Measurements from ENCODE around the gene XAGE1B.
"Not testable (repeated sequence)": the region's sequence is repeated elsewhere in the genome, so short reads cannot be mapped to it uniquely, and the experiment has no call there.

The XAGE1B gene, protein sequence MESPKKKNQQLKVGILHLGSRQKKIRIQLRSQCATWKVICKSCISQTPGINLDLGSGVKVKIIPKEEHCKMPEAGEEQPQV

DNA sequence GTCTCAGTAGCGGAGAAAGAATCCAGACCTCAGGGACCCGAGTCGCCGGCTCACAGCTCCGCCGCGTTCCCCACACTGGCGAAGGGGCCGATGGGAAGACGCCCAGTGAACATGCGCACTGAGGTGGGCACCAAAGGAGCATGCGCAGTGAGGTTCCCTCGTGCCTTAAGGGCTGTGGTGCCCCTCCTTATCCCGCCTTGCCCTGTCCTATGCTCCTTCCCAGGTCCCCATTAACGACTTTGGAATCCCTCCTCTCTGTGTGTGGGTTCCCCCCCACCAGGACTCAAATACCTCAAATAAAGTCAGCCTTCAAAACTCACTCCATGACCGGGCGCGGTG lies at the start of gene XAGE1B:
TSS of gene XAGE1B (minus strand) at position 77 of the 339 bp plus-strand sequence. CDS start 1,536 bp downstream, outside the sequence.
- DNase-seq, result not testable (repeated sequence)

DNA sequence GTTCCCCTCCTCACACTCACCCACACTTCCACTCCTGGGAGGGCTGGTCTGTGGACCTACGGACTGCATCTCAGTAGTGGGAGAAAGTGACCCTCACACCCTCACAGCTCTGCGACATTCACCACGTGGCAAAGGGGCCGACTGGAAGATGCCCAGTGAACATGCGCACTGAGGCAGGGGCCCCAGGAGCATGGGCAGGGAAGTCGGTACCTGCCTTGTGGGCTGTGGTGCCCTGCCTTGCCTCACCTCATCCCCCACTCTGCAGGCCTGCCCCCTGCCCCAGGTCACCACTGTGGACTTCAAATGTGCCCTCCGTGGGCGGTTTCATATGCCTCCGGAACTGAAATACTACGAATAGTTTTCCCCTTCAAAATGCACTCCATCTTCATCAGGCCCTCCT lies 46.2 kb upstream of the XAGE1B start:
- no peak for DNase-seq

DNA sequence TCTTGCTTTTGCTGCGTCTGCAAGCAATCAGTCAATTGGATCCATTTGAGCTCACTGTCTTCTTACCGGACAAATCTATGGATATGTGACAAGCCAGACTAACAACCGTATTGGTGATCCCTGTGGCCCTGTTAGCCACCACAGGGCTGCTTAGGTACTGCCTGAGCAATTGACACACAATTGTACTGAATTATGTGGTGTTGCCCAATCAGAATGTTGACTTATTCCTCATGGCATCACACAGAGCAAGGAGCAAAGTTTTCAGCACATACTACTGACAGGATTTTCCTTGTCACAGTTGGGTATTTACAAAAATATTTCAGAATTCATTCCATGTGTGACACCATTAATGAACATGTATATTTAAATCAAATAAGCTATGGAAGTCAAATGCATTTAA lies 41.3 kb upstream of the XAGE1B start:
- DNase-seq, result no peak

DNA sequence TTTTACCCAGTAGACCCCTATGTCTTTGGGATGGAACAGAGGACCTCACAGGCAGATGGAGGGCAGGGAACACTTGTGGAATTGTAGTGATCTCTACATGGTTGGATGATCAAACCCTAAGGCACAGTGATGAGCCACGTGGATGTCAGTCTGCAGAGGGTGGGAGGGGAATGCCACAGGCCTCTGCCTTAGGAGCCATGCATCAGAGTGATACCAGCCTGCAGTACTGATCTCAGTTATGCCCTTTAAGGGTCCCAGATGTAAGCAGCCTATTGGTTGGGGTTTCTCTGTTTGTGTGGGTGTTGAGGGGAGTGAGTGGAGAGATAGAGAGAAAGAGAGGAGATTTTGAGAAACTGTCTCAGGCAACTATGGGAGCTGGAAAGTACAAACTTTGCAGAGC lies 39.9 kb upstream of the XAGE1B start:
- DNase-seq, result no peak

DNA sequence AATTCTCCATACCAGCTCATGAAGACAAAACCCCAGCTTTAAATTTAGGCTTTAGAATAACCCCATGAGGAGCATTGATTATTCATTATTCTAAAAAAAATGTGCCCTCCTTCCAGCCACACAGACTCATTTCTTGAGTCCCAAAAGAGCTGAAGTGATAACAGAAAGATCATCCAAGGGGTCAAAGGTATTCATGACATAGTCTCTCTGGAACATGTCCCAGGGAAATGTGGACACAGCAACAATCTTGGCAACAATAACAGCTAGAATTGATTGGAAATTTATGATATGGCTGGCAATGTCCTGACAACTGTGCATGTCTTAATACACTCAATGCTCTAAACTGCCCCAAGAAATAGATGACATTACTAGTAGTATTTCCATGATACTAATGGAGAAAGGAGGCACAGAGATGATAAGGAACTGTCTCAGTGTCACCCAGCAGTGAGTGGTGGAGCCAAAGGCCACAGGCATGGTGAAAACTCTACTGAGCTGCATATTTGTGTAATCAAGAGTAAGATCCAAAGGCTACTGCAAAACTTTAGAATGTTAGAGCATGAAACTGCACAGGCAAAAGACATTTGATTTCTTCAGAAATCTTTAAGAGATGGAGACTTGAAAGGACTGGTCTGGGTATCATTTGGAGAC lies 37.3 kb upstream of the XAGE1B start:
- no peak for DNase-seq

DNA sequence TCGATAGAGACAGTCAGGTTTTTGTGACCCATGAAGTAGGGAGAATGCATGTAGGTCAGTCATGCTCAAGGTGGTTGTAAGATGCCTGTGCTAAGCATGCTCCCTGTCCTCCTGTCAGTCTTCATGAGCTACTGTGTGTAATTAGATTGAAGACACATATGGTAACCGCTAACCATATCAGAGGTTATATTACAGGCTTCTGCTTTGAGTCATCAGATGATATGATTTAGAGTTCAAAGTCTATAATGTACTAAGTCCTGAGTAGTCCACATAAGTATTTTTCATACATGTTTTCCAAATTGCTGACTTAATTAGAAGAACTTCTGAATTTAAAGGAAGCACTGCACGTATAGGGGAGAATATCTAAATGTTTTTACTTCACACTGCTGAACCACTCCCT lies 31.9 kb upstream of the XAGE1B start:
- DNase-seq, result not testable (repeated sequence)

DNA sequence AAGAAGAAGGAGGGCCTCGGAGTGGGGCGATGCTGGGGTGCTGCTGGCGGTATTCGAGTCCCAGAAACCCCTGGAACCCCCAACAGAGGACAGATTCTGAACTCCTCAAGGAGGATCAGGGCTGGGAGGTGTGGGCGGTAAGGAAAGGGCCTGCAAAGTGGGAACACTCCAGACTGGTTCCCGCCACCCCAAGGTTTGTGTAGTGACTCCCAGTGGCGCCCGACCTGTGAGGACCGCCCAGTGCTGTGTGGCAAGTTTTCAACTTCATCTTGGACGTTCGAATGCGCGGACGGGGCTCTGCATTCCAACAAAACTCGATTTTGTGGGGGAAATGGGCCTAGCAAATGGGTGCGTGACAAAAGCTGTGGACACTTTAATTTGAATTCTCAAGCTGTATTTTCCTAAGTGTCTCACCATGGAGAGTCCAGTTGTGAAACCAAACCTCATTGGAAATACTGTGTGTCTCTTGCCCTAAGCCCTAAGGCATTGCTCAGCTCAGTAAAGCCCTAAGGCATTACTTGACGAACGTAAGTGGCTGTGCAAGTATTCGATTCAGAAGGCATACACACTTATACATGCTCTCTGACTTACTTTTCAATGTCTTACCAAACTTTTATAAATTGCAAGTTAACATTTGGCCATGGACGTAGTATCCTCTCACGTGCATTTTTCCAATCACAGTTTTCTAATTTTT lies 27.4 kb upstream of the XAGE1B start:
- DNase-seq, result no peak

DNA sequence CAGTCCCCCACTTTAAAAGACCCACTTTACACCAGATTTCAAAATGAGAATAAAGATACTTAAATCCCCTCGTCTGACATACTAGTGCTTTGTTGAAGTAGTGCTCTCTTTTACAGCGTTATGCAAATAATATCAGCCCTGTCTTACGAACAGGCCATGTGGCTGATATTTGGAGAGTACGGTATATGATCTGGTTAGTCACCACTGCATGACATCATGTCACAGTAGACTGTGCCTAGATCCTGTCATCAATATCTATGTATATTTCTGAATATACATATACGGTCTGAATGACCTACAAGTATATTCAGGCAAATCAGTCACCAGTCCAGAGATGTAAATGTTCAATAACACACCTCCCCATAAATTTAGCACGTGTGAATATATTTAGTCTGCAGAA lies 25.4 kb upstream of the XAGE1B start:
- DNase-seq, result no peak

DNA sequence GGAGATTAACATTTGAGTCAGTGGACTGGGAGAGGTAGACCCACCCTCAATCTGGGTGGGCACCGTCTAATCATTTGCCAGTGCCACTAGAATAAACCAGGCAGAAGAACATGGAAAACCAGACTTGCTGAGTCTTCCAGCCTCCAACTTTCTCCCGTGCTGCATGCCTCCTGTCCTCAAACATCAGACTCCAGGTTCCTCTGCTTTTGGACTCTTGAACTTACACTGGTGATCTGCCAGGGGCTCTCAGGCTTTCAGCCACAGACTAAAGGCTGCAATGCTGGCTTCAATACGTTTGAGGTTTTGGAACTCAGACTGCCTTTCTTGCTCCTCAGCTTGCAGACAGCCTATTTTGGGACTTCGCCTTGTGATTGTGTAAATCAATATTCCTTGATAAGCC lies 24.2 kb upstream of the XAGE1B start:
- DNase-seq, result not testable (repeated sequence)

DNA sequence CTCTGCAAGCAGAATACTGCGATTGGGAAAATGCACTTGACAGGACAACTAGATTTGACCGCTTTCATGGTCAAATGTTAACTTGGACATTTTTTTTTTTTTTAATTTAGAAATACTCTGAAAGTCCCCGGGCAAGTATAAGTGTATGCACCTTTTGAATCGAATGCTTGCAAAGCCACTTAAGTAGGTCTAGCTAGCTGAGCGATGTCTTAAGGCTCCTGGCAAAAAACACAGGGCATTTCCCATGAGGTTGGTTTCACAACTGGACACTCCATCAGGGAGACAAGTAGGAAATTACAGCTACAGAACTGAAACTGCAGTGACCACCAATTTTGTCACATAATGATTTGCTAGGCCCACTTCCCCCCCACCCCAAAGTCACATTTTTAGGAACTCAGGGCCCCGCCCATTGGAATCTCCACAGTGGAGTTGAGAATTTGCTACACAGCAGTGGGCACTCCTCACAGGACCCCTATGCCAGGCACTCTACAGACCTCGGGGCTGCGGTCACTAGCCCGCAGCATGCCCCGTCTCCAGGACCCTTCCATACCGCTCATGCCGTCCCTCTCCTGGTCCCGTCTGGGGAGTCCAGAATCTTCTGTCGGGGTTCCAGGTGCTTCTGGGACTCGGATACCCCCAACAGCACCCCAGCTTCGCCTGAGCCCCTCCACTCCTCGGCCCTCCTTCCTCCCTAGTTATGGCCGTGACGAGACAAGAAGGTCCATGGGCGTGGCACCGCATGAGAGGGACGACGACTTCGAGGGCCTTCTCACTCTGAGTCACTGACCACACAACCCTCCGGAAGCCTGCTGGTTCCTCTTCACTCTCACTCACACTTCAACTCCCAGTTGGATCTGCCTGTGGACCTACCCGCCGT lies 515 bp downstream of the XAGE1B start:
- DNase-seq, result not testable (repeated sequence)

DNA sequence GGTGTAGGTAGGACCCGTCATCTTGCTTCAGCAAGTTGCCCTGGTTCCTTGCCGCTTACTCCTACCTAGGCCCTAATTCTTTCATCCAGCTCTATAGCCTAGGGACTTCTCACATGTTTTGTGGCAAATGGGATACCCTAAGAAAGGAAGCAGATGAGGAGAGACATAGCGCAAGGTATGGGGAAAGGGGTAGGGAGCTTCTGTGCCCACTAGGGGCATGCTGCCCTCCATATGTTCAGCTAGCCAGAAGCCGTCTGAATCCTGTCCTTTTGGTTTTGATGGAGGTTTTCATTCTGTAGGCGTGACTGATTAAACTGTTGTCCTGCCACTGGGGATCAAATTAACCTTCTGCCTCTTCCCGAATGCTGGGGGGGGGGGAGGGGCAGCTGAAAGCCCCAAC lies 5.7 kb downstream of the XAGE1B start:
- DNase-seq, result not testable (repeated sequence)

DNA sequence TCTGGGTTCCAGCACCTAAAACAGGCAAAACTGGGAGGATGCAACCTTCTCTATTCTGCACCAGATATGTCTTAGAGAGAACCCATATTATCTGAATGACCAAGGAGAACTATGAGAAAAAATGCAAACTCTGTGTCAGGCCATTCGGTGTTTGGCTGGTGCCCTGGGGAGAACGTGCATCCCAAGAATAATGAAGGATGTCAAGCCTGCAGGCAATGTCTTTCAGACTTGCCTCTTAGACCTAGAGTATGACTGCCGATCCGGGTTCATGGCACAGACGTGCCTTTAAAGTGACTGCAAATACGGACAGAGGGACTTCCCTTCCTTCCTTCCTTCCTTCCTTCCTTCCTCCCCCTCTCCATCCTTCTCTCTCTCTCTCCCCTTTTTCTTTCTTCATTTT lies 6.9 kb downstream of the XAGE1B start:
- no peak for DNase-seq

DNA sequence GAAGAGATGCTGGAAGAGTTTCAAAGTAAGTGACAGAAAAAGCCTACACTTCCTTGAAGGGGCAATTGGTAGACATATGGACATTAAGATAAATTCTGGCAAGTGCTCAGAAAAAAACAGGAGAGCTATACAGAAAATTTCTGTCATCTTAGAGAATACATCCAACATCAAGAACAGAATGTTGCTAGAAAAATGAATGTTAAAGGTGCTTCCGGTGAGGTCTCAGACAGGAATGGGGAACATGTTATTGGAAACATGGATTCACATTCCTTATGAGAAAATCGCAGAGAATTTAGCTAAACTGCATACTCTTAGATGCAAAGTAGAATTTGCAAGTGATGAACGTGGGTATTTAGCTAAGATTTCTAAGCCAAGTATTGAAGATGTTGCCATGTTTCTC lies 9.5 kb downstream of the XAGE1B start:
- no peak for DNase-seq

DNA sequence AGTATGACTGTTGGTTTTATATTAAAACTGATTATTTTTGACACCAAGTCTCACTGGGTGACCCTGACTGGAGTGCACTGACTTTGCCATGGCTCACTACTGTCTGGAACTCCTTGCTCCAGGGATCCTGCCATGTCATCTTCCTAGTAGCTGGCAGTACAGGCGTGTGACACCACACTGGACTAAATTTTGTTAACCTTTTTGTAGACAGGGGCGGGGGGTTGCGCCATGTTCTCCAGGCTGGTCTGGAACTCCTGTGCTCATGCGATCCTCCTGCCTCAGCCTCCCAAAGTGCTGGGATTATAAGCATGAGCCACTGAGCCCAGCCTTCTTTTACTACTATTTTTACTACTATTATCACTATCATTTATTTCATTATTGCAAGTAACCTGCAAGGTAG lies 12.3 kb downstream of the XAGE1B start:
- DNase-seq, result no peak

DNA sequence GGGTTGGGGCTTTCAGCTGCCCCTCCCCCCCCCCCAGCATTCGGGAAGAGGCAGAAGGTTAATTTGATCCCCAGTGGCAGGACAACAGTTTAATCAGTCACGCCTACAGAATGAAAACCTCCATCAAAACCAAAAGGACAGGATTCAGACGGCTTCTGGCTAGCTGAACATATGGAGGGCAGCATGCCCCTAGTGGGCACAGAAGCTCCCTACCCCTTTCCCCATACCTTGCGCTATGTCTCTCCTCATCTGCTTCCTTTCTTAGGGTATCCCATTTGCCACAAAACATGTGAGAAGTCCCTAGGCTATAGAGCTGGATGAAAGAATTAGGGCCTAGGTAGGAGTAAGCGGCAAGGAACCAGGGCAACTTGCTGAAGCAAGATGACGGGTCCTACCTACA lies 15.5 kb downstream of the XAGE1B start:
- DNase-seq, result not testable (repeated sequence)

DNA sequence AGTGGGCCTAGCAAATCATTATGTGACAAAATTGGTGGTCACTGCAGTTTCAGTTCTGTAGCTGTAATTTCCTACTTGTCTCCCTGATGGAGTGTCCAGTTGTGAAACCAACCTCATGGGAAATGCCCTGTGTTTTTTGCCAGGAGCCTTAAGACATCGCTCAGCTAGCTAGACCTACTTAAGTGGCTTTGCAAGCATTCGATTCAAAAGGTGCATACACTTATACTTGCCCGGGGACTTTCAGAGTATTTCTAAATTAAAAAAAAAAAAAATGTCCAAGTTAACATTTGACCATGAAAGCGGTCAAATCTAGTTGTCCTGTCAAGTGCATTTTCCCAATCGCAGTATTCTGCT lies 20.5 kb downstream of the XAGE1B start:
- not testable (repeated sequence) for DNase-seq

DNA sequence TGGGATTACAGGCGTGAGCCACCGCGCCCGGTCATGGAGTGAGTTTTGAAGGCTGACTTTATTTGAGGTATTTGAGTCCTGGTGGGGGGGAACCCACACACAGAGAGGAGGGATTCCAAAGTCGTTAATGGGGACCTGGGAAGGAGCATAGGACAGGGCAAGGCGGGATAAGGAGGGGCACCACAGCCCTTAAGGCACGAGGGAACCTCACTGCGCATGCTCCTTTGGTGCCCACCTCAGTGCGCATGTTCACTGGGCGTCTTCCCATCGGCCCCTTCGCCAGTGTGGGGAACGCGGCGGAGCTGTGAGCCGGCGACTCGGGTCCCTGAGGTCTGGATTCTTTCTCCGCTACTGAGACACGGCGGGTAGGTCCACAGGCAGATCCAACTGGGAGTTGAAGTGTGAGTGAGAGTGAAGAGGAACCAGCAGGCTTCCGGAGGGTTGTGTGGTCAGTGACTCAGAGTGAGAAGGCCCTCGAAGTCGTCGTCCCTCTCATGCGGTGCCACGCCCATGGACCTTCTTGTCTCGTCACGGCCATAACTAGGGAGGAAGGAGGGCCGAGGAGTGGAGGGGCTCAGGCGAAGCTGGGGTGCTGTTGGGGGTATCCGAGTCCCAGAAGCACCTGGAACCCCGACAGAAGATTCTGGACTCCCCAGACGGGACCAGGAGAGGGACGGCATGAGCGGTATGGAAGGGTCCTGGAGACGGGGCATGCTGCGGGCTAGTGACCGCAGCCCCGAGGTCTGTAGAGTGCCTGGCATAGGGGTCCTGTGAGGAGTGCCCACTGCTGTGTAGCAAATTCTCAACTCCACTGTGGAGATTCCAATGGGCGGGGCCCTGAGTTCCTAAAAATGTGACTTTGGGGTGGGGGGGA lies 21.1 kb downstream of the XAGE1B start, which contains the start of gene XAGE1A:
TSS of gene XAGE1A (plus strand) at position 264 of the 874 bp plus-strand sequence. CDS start 1,554 bp downstream, outside the sequence.
- DNase-seq, result not testable (repeated sequence)

DNA sequence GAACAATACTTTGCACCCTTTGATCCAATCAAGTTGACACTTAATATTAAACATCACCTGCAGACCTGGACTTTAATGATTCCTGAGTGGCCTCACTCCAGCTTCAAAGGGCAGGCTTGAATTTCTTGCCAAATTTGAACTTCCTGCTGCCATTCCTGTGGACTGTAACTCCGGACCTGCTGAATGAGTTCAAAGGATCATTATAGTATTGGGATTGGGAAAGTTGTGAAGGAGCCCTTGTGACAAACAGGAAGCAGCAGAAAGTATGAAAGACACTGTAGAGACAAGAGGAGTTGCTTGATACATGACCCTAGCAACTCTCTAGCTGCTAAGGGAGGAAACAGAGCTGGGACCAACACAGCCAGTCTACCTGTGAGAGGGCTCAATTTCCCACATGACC lies 45.6 kb downstream of the XAGE1B start:
- DNase-seq, result not testable (repeated sequence)

Measured in activated CD4-positive, alpha-beta T cell treated with anti-CD3 and anti-CD28 coated beads, Interleukin-2, amount 50 U/mL, for 16 hours (primary cell).